ENCODE results near the gene SLC13A2.

DNA sequence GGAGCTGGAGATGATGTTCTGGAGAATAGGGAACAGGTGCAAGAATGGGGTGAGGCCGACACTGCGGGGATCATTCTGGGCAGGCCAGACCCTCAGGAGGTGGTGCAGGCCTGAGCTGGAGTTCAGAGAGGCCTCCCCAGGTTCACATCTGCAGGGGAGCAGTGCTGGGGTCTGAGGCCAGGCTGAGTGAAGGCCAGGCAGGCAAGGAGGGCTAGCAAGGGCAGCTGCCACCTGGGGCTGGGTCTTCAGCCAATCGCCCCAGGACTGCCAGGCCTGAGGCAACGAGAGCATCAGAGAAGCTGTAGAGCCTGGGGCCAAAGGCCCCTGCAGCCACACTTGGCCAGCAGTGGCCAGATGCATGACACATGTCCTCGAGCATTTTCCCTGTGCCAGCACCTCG, 47.2 kb downstream of the SLC13A2 start:
- TF ChIP-seq EZH2 (IDR thresholded peaks at IDR 0.05; ENCODE audit: borderline replicate concordance, low read depth, low read length, severe bottlenecking) (no peak), FOS (IDR thresholded peaks at IDR 0.05; ENCODE audit: borderline replicate concordance, insufficient read depth, low read length) (no peak), POLR2A (IDR thresholded peaks at IDR 0.05; ENCODE audit: low read depth, low read length) (no peak), MYC (IDR thresholded peaks at IDR 0.05; ENCODE audit: low read depth, low read length) (no peak)
- TF ChIP-seq, protein P1, sequence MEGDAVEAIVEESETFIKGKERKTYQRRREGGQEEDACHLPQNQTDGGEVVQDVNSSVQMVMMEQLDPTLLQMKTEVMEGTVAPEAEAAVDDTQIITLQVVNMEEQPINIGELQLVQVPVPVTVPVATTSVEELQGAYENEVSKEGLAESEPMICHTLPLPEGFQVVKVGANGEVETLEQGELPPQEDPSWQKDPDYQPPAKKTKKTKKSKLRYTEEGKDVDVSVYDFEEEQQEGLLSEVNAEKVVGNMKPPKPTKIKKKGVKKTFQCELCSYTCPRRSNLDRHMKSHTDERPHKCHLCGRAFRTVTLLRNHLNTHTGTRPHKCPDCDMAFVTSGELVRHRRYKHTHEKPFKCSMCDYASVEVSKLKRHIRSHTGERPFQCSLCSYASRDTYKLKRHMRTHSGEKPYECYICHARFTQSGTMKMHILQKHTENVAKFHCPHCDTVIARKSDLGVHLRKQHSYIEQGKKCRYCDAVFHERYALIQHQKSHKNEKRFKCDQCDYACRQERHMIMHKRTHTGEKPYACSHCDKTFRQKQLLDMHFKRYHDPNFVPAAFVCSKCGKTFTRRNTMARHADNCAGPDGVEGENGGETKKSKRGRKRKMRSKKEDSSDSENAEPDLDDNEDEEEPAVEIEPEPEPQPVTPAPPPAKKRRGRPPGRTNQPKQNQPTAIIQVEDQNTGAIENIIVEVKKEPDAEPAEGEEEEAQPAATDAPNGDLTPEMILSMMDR (IDR thresholded peaks at IDR 0.05; ENCODE audit: extremely low read depth in 1 of 2, insufficient read depth in 1 of 2, low read depth in 1 of 2, low read length in 2 of 2) = no peak
- TF ChIP-seq, protein P2, sequence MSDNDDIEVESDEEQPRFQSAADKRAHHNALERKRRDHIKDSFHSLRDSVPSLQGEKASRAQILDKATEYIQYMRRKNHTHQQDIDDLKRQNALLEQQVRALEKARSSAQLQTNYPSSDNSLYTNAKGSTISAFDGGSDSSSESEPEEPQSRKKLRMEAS (IDR thresholded peaks at IDR 0.05; ENCODE audit: insufficient read depth, insufficient read length) = no peak
